GM12892 (cell line): ENCODE data around the gene CCNG1.

Experiments used
- POLR2A ChIP-seq: IDR thresholded peaks from 2 replicates; pipeline ENCODE4 v1.6.1; 2011; ENCODE audit warnings: low read depth, low read length, control low read depth
- POLR2AphosphoS5 ChIP-seq: IDR thresholded peaks from 2 replicates; pipeline ENCODE4 v1.6.1; 2011; ENCODE audit warnings: low read depth, low read length, control low read depth

- no peak for TF ChIP-seq POLR2A
- no peak for TF ChIP-seq POLR2AphosphoS5
Observed at GRCh38 chr5:163459462-163459818, 22.0 kb downstream of the CCNG1 start.
